ENCODE data around the gene TAF10.

TAF10 gene

GRCh38 chr11:6630632-6631291, 18.7 kb upstream of the TAF10 start:
- no peak for DNase-seq (ENCODE audit: low read depth)
- no peak overlapping the region for H3K4me3 ChIP-seq (ENCODE audit: low read depth, low read length)

DNA sequence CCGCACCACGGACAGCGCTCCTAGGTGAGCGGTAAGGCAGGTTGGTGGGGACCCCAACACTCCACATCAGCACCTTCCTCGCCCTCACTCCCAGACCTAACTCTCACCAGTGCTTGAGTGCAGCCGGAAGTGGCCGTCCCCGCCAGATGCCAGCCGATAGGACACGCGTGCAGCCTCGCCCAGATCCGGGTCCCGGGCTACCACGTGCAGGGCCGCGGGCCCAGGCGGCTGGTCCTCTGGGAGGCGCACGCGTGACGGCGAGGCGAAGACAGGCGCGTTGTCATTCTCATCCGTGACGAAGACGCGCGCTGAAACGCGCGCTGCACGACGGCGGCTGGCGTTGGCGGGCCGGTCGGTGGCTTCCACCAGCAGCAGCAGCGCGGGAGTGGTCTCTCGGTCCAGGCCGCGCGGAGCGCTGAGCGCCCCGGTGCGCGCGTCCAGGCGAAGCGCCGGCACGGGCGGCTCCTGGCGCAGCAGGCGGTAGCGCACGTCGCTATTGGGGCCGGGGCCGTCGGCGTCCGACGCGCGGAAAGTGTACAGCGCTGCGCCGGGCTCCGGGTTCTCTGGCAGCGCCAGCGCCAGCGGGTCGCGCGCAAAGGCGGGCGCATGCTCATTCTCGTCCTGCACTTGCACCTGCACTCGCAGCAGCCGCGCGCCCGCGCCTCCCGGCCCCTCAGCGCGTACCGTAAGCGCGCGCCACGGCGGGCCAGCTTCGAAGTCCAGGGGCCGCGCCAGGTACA, 18.0 kb upstream of the TAF10 start:
- no peak for TF ChIP-seq CTCF (IDR thresholded peaks at IDR 0.05; ENCODE audit: low read depth, low read length, missing control alignments)
- DNase-seq (ENCODE audit: low read depth), result no peak
- no peak overlapping the region for H3K4me3 ChIP-seq (ENCODE audit: low read depth, low read length)

More at GRCh38 chr11:6630632-6631291, 18.7 kb upstream of the TAF10 start:
- TF ChIP-seq CTCF (IDR thresholded peaks at IDR 0.05; ENCODE audit: low read depth, low read length, missing control alignments), result no peak

DNA sequence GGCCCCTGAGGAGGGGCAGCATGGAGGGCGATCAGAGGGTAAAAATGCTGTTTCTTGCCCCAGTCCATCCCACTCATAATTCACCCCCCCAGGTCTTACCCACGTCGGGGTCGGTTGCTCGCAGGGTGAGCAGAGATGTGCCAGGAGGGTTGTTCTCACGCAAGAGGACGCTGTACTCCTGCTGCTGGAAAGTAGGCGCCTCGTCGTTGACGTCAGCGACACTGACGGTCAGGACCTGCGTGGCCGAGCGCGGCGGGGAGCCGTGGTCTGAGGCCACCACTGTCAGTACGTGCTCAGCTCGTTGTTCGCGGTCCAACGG, 17.5 kb upstream of the TAF10 start:
- no peak for DNase-seq (ENCODE audit: low read depth)
- H3K4me3 ChIP-seq (ENCODE audit: low read depth, low read length), result no peak overlapping the region
- no peak for TF ChIP-seq CTCF (IDR thresholded peaks at IDR 0.05; ENCODE audit: low read depth, low read length, missing control alignments)

- TF ChIP-seq CTCF (IDR thresholded peaks at IDR 0.05; ENCODE audit: low read depth, low read length, missing control alignments), result no peak
- no peak for DNase-seq (ENCODE audit: low read depth)
- no peak overlapping the region for H3K4me3 ChIP-seq (ENCODE audit: low read depth, low read length)
These were observed 16.5 kb upstream of the TAF10 start for GRCh38 chr11:6628526-6628925.

DNA sequence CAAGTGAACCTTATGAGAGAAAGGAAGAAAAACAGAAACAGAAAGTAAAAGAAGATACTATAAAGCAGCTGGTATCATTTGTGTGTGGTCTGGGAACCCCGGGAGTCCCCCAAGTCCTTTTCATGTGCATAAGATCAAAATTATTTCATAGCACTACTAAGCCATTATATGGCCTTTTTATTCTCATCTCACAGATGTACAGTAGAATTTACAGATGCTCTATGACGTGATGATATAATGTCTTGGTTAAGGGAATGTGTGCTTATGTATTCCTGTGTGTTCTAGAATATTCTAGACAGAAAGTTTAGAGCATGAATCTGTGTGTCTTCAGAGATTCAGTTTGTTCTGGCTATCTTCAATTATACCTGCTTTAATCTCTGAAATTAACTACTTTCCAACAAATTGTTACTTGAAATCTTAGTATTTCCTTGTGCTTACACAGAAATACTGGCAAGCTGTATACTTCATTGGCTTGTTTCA, 15.8 kb upstream of the TAF10 start:
- no peak for DNase-seq (ENCODE audit: low read depth)
- no peak for TF ChIP-seq CTCF (IDR thresholded peaks at IDR 0.05; ENCODE audit: low read depth, low read length, missing control alignments)
- no peak overlapping the region for H3K4me3 ChIP-seq (ENCODE audit: low read depth, low read length)

- H3K4me3 ChIP-seq (ENCODE audit: low read depth, low read length), result no peak overlapping the region
- TF ChIP-seq CTCF (IDR thresholded peaks at IDR 0.05; ENCODE audit: low read depth, low read length, missing control alignments), result no peak
- DNase-seq (ENCODE audit: low read depth), result no peak
These were observed 15.2 kb upstream of the TAF10 start for GRCh38 chr11:6626971-6627761.
